Posterior cingulate gyrus (tissue), 11 donors: ENCODE data around the gene AMBP.
A peak's percentile ranks its signal among the peaks of the same experiment; 100 is the strongest.
"Not testable (repeated sequence)": the region's sequence is repeated elsewhere in the genome, so short reads cannot be mapped to it uniquely, and the experiment has no call there.

Experiments
- DNase-seq, 10 donors: peaks; one replicate each; pipeline versions ENCODE4 v3.0.0 to v3.0.0-alpha.2; 2020 to 2021; ENCODE audit warnings: mixed read lengths in 3 of 10
- intact Hi-C: fragments of 100-400 bp; cut with DNase I; formaldehyde crosslinking; loops from one replicate; pipeline ENCODE4 v1.15.1; 2023

Gene AMBP

DNA sequence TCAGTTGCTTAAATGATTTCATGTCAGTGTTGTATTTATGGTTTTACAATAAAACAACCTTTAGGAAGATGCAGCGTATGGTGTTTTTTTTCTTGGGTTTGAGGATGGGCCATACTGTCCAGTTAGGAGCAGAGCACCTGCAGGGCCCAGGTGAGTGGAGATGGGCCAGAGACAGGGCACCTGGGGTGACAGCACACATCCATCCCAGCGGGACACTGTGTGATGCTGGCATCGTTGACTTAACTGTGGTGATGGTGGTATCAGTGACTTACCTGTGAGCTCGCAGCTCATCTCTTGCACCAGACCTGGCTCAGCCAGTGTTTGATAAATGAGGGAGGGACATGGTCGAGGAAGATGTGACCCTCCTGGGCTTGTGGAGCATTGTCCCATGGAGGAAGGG lies 21.6 kb downstream of the AMBP start:
- intact Hi-C loops: no loop called here
- peak in 1 of 10 donors; percentile 63 for DNase-seq

DNA sequence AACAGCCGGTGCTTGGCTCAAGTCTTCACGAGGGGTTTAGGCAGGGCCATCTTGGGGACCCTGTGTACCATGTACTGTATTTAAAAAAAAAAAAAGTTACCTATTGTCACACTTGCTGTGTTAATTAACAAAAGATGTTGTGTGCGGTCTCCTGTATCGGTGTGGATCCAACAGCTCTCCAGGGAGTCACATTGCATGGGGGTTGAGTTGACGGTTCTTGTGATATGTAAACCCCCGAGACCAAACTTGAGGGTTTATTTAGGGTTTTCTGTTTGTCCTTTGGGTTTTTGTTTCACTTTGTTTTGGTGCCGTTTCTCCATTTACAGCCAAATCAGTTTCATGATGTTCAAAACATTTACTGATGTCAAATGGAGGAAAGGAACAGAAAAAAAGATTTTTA lies 22.2 kb downstream of the AMBP start:
- DNase-seq: peak in 1 of 10 donors; percentile 2
- intact Hi-C loops: no loop called here

DNA sequence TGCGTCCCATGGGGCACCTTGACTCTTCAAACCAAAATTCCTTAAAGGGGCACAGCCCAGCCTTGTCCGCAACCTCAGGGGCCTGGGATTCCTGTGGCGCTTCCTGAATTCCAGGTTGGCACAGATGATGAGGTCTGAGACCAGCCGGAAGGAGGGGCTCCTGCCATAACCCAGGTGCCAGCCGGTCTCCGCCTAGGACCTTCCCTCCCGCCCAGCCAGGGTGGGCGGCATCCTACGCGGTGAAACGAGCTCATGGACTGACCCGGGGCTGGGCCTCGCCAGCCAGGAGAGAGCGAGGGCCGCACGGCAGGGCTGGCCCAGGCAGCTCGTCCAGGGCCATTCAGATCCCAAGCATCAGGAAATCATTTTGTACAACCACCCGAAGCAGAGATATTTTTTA lies 23.0 kb downstream of the AMBP start:
- DNase-seq: peak in 2 of 10 donors; percentile 62 to 69
- intact Hi-C loops: no loop called here

DNA sequence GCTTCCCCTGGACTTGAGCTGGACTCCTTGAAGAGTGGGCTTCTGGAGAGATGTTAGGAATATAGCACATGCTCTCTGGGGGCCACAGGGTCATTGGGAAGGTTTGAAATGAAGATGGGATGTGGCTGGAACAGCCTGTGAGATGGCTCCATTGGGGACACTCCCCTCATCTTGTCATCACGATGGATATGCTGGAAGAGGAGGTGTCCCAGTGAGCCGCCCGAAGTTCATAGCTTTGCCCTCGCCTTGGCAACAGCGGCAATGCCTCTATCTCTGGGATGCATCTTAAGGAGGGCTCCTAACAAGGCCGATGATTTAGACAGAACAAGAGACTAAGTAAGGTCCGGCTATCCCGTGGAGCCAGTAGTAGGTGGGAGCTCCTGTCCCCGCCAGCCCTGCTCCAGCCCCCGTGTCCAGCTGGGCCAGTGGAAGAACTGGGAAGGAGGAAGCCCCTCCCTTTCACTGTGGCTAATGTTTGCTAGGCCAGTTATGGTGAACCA lies 23.9 kb downstream of the AMBP start:
- DNase-seq: peak in 2 of 10 donors; percentile 33 to 36
- intact Hi-C loops: no loop called here

DNA sequence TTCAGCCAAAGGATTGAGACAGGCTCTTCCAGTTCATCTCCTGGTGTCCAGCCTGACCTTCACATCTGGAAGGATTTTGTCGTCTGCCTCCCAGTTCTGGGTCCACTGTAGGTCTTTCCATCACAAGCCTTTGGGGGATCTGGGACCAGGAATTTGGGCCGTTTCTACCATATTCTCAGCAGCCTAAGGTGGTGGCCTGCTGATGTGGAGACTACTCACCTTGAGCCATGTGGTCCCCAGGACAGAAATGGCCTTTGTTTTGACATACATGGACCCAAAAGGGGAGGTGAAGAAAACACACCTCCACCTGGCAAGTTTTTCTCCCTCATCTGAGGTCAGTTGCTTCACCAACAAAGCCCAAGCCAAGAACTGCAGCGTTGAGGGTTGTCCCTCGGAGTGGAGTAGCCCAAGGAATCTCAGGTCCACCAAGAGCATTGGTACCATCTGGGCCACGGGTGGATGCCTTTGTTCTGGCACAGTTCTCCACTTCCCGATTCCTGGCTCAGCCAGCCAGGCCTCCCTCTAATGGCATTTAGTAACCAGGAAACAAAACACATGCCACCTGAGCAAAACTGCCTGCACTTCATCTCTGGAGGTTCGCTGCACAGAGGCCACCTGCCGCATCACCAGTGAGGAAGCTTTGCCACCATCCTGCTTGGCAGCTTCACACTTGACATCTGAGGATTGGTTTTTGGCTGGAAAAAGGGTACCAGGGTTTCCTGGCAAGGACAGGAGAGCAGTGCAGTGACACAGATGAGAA lies 24.7 kb downstream of the AMBP start:
- intact Hi-C loops: no loop called here
- DNase-seq: peak in 2 of 10 donors; percentile 26 to 61

DNA sequence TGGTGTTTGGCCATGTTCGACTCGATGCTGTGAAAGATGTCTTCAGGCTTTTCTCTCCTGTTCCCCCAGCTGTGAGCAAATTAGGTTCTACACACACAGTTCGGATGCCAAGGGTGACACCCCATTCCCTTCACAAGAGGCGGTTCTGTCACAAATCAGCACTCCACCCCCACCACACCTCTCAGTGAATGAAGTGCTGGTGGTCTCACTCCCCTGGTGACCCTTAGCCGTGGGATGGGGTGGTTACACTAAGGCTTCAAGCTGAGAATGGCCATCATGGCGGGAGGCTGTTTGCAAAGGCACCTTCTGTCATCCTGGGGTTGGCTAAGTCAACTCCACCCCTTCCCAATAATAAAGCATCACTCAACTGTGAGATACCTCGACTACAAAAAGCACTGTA lies 26.4 kb downstream of the AMBP start:
- DNase-seq: no peak
- intact Hi-C loops: no loop called here

DNA sequence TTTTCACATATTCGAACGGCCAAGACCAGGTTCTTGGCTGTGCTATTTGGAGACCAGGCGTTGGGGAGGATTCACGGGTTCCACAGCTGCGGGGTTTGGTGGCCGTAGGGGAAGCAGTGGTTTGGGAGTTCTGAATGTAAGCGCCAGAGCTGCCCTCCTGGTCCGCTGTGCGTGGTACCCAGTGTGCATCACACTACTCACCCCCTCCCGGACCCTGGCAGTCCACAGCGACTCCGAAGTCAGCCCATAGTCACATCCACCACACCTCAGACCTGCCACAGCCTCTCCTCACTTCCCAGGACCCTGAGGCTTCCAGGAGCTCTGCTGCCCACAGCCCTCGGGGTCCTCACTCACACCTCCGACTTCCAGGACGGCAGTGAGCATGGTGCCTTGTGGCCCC lies 26.8 kb downstream of the AMBP start:
- peak in 2 of 10 donors; percentile 51 to 60 for DNase-seq
- intact Hi-C loops: no loop called here

DNA sequence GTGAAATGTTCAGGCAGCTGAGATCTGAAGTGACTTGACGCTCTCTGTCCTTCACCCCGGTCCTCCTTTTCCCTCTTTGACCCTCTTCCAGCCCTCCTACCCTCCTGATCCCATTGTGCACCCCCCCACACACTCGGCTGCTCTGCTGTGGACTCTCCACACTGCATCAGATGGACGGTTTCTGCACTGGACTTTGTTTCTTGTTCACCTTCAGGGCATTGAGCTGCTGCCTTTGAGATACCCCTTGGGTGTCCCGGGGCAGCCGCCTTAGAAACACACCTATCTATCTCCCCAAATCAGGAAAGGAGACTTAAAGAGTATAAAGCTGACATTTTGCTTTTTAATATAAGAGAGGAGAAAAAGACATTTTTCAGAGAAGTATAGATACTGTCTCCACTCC lies 27.5 kb downstream of the AMBP start:
- intact Hi-C loops: no loop called here
- DNase-seq: peak in 1 of 10 donors; percentile 41

DNA sequence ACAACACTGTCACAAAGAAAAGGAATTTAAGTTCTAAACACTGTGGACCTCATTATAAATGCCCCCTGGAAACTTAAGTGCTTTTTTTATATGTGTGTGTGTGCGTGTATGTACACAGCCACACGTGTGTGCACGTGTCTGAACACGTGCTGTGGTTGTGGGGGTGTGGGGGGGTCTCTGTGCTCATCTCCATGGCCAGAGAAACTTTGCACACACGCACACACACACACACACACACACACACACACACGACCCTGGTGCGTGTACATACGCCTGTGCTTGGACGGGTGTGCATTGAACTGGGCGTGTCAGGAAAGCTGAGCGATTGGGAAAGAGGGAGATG lies 27.9 kb downstream of the AMBP start:
- no peak for DNase-seq

DNA sequence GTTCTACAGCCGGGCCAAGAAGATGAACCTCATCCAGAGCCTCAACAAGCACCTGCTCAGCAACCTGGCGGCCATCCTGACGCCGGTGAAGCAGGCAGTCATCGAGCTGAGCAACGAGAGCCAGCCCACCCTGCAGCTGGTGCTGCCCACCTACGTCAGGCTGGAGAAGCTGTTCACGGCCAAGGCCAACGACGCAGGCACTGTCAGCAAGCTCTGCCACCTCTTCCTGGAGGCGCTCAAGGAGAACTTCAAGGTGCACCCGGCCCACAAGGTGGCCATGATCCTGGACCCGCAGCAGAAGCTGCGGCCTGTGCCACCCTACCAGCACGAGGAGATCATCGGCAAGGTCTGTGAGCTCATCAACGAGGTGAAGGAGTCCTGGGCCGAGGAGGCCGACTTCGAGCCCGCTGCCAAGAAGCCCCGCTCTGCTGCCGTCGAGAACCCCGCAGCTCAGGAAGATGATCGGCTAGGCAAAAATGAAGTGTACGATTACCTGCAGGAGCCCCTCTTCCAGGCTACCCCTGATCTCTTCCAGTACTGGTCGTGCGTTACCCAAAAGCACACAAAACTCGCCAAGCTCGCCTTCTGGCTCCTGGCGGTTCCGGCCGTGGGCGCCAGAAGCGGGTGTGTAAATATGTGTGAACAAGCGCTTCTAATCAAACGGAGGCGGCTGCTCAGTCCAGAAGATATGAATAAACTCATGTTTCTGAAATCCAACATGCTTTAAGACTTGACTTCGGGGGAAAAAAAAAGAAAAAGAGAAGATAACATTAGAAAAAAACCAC lies 28.5 kb downstream of the AMBP start:
- intact Hi-C loops: no loop called here
- peak in 1 of 10 donors; percentile 81 for DNase-seq

More for the DNA sequence above, 27.9 kb downstream of the AMBP start:
- intact Hi-C loops: no loop called here

DNA sequence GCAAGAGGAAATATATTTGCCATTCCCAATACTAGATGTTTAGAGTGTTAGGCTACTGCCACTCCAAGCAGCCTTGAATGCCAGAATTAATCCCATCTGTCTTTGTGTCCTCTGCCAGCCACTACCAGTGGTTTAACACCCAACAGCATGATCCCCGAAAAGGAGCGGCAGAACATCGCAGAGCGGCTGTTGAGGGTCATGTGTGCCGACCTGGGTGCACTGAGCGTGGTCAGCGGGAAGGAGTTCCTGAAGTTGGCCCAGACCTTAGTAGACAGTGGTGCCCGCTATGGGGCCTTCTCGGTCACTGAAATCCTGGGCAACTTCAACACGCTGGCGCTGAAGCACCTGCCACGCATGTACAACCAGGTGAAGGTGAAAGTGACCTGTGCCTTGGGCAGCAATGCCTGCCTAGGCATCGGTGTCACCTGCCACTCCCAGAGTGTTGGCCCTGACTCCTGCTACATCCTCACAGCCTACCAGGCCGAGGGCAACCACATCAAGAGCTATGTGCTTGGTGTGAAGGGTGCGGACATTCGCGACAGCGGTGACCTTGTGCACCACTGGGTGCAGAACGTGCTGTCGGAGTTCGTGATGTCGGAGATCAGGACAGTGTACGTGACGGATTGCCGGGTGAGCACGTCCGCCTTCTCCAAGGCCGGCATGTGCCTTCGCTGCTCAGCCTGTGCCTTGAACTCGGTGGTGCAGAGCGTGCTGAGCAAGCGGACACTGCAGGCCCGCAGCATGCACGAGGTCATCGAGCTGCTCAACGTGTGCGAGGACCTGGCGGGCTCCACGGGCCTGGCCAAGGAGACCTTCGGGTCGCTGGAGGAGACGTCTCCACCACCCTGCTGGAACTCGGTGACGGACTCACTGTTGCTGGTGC lies 29.3 kb downstream of the AMBP start:
- peak in 2 of 10 donors; percentile 49 to 76 for DNase-seq
- intact Hi-C loops: no loop called here

DNA sequence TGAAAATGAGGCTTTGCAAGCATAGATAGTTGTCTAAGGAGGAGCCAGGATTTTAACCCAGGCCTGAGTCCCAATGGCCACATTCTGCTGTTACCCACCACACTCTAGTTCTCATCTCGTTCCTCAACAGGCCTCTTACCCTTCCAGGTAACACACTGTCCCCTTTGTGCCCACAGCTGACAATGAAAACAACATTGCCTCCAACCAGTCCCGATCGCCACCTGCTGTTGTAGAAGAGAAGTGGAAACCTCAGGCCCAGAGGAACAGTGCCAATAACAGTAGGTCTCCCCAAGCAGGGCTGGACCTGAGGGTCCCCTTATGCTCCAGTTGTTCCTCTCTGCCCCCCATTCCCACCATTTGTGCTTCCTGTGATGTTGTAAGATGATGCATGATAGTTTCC lies 30.4 kb downstream of the AMBP start:
- DNase-seq: peak in 1 of 10 donors; percentile 43

DNA sequence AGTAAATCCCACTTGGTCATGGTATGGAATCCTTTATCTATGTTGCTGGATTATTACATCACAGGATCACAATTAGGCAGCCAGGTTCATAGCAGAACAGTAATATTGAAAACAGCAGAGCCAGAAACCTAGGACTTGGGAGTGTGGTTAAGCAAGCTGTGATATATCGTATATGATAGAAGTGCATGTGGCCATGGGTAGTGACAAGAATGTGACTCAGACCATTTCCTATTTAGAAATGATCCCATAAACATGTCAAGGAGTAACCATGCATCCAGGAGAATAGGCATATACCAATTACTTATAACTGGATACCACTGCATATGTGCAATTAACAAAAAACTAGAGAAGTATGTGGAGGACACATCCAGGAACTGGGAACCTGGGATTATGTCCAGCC lies 31.2 kb downstream of the AMBP start:
- intact Hi-C loops: no loop called here

More for the DNA sequence above, 30.4 kb downstream of the AMBP start:
- intact Hi-C loops: no loop called here

DNA sequence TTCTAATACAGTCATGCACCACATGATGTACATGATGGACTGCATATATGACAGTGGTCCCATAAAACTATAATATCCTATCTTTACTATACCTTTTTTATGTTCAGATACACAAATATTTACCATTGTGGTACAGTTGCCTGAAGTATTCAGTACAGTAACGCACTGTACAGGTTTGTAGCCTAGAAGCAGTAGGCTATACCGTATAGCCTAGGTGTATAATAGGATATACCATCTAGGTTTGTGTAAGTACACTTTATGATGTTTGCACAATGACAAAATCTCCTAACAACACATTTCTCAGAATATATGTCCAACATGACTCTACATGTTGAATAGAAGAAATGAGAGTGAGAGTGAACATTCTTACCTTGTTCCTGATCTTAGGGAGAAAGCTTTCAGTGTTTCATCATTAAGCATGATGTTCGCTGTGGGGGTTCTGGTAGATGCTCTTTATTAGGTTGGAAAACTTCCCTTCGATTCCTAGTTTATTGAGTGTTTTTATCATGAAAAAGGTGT lies 31.8 kb downstream of the AMBP start:
- no peak for DNase-seq
- intact Hi-C loops: no loop called here

More for the DNA sequence above, 31.2 kb downstream of the AMBP start:
- peak in 1 of 10 donors; percentile 3 for DNase-seq

DNA sequence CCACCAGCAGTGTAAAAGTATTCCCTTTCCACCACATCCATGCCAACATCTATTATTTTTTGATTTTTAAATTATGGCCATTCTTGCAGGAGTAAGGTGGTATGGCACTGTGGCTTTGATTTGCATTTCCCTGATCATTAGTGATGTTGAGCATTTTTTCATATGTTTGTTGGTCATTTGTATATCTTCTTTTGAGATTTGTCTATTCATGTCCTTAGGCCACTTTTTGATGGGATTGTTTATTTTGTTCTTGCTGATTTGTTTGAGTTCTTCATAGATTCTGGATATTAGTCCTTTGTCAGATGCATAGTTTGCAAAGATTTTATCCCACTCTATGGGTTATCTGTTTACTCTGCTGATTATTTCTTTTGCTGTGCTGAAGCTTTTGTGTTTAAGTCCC lies 34.4 kb downstream of the AMBP start:
- DNase-seq: not testable (repeated sequence)

DNA sequence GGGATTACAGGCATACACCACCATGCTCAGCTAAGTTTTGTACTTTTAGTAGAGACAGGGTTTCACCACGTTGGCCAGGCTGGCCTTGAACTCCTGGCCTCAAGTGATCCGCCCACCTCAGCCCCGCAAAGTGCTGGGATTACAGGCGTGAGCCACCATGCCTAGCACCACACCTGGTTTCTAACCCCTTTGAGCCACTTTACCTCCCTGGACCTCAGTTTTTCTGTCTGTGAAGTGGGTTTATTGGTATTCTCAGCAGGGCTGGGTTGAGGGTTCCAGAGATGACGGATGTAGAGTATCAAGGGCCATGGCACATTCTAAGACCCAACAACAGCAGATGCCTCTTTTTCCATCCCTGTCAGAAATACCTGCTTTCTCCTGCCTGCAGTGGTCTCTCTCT lies 38.6 kb downstream of the AMBP start:
- intact Hi-C loops: no loop called here
- DNase-seq: no peak

More for the DNA sequence above, 34.4 kb downstream of the AMBP start:
- intact Hi-C loops: not testable (repeated sequence)

DNA sequence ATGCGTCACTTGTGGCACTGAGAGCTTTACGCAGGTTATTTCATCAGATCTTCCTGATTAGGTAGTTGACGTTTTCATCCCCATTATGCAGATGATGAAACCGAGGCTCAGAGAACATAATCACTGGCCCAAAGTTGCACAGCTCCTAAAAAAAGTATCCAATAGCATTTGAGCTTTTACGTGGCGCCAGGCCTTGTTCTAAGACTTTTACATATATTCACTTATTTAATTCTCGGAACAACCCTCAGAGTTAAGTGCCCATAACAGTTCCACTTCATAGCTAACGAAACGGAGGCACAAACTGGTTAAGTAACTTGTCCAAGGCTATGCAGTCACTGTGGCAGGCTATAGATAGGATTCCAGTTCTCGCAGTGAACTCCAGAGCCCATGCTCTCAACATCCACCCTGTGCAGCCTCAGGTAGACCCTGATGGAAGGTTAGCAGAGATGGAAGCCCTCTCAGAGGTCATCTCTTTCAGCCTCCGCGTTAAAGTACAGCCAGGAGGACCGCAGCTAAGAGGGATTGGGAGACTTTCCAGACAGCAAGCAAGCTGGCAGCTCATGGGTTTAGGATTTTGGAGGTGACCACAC lies 39.3 kb downstream of the AMBP start:
- no peak for DNase-seq

DNA sequence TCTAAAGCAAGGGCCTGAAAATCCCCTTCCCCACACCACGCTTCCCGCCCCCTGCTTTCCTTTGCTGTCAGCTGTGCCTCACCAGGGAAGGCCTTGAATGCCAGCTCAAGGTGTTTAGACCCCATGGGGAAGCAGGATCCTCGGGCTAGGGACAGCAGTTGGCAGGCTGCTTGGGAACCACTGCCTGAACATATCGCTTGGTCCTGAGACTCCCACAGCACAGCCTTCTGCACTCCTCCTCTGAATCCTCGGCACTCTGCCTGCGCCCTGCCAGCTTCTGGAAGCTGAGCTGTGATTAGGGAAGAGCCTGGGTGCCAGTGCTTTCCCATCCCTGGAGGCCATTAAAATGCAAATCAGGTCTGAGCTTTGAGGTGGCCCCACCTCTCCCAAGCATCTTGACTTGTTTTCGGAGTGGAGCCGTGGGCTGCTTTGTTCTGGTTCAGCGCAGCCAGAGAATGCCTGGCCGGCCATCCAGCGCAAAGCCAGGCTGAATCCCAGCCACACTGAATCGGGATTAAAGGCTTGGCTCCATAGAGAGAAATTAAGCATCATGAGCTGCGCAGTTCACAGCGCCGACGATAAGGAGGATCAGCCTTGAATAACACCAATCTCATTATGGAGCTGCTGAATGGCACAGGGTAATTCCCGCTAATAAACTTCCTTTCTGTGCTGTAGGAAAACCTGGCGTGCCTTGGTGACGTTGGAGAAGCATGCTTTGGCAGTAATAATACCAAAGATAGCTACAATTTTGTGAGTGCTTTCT lies 40.0 kb downstream of the AMBP start:
- peak in 6 of 10 donors; percentile 29 to 92 (median 48) for DNase-seq

More for the DNA sequence above, 39.3 kb downstream of the AMBP start:
- intact Hi-C loops: no loop called here

DNA sequence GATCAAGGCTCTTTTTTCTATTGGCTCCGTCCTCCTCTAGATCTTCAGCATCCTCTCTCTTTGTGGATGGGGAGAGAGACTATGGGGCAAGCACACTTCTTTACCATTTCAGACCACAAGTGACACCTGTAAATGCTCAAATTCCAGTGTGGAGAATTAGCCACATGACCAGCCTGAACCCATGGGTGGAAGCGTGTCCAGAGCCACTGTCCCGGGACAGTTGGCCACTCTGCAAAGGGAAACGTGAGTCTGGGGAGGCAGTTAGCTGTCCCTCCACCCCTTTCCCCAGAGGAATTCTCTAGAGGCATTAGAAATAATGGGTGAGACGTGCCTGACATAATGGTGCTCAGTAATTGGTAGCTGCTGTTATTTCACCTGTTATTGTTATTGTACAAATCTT lies 40.9 kb downstream of the AMBP start:
- intact Hi-C loops: no loop called here
- DNase-seq: no peak

More for the DNA sequence above, 40.0 kb downstream of the AMBP start:
- intact Hi-C loops: no loop called here
